Thyroid gland (tissue), 4 donors: ENCODE results near the gene CDH4. TPM values are rescaled to one million over a fixed set of nuclear protein-coding genes. Genes with fewer than 3 reads are reported as not detected.

Source experiments
- DNase-seq, 2 donors: peaks; one replicate each; pipeline ENCODE4 v3.0.0-alpha.2; 2019
- H3K27ac ChIP-seq, 3 donors: fragments of 200-600 bp; sonication (generic); 1 replicate in 2 of 3; 2 replicates in 1 of 3; pipeline ENCODE4 v1.5.1; 2016 to 2019; ENCODE audit warnings: mild to moderate bottlenecking in 1 of 3, moderate library complexity in 1 of 3
- H3K27me3 ChIP-seq: fragments of 200-600 bp; sonication (generic); one replicate; pipeline ENCODE4 v1.5.1; 2019
- H3K36me3 ChIP-seq, 2 donors: fragments of 200-600 bp; sonication (generic); one replicate each; pipeline ENCODE4 v1.5.1; 2016 to 2019
- H3K4me1 ChIP-seq, 2 donors: fragments of 200-600 bp; sonication (generic); one replicate each; pipeline ENCODE4 v1.5.1; 2017 to 2019
- H3K4me3 ChIP-seq, 3 donors: fragments of 200-600 bp; sonication (generic); replicated peaks in 1 of 3; 1 replicate in 2 of 3; 2 replicates in 1 of 3; pipeline ENCODE4 v1.5.1; 2016; ENCODE audit warnings: mild to moderate bottlenecking in 1 of 3
- H3K9me3 ChIP-seq: fragments of 200-600 bp; sonication (generic); one replicate; pipeline ENCODE4 v1.5.1; 2017
- CTCF ChIP-seq, 6 experiments: fragments of 200-600 bp in 3 of 6; fragments of 450-650 bp in 3 of 6; sonication (generic) in 3 of 6; IDR thresholded peaks; one replicate each; pipeline ENCODE4 v1.5.1; 2016 to 2019; ENCODE audit warnings: antibody characterized with exemption in 6 of 6, mild to moderate bottlenecking in 2 of 6, inconsistent platforms in 1 of 6, moderate library complexity in 1 of 6
- POLR2A ChIP-seq, 2 donors: fragments of 450-650 bp; IDR thresholded peaks; one replicate each; pipeline ENCODE4 v1.6.1; 2017; ENCODE audit warnings: antibody characterized with exemption in 2 of 2, mild to moderate bottlenecking in 2 of 2, moderate library complexity in 1 of 2
- WGBS, 2 donors: methylation state at CpG; one replicate each; pipeline ENCODE4 v1.1.5; 2017; 5-methylcytosine and 5-hydroxymethylcytosine counted together
- intact Hi-C: fragments of 100-400 bp; cut with DNase I; formaldehyde crosslinking; loops from one replicate; pipeline ENCODE4 v1.15.1; 2023
- total RNA-seq, 4 donors: library from RNA; depleted of rRNA; stranded (reverse); fragments of >200 nt; gene quantifications; one replicate each; pipeline ENCODE4 v1.2.3, GENCODE V29; 2016

CDH4 gene
- total RNA-seq, 4 donors from 2014 or later: 0.22 to 0.29 (median 0.29) TPM; not detected in 1

DNA sequence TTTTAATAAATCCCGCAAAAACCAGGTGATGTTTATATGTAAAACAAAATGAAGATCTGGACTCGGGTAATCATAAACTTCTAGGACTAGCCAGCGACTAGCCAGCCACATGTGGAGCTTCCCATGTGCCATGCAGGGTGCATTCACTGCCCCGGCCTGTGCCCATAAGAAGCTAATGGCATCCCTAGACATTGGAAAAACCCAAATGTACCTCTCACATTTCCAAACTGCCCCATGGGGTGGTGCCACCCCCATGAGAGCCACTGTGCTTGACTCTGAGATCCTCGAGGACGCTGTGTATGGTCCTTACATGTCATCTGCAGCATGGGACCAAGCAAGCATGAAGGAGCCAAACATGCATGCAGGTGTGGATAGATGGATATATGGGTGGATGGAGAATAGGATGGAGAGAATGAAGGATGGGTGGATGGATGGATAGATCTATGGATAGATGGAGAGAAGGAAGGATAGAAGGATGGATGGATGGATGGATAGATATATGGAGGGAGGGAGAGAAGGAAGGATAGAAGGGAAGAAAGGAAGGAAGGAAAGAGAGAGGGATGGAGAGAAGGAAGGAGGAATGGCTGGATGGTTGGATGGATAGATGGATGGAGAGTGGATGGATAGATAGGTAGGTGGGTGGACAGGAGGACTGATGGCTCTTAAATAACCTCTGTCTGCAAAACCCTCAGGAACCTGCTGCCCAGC is 203.6 kb downstream of the CDH4 start:
- 90 to 95% methylated on average over 6 of the region's 6 CpGs for WGBS, 2 donors
- DNase-seq: no peak
- intact Hi-C loops: no loop called here

DNA sequence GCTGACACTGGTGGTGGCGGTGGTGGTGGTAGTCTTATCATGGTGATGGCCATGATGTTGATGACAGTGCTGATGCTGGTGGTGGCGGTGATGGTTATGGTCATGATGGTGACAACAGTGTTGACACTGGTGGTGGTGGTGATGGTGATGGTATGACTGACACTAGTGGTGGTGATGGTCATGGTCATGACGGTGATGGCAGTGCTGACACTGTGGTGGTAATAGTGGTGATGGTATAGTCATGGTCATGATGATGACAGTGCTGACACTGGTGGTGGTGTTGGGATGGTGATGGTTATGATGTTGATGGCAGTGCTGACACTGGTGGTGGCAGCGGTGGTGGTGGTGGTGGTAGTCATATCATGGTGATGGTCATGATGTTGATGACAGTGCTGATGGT is 205.7 kb downstream of the CDH4 start:
- no peaks in the 10 kb centered on the region for H3K4me1 ChIP-seq
- intact Hi-C loops: no loop called here
- TF ChIP-seq POLR2A (IDR thresholded peaks at IDR 0.05) (no peak), CTCF (IDR thresholded peaks at IDR 0.05) (no peak)
- WGBS, 2 donors: 89 to 93% methylated on average over 4 of the region's 4 CpGs
- H3K4me3 ChIP-seq: no peak overlapping the region
- H3K36me3 ChIP-seq: no peaks in the 10 kb centered on the region
- DNase-seq: no peak
- no peaks in the 10 kb centered on the region for H3K27me3 ChIP-seq
- no peak overlapping the region for H3K27ac ChIP-seq
- no peaks in the 10 kb centered on the region for H3K9me3 ChIP-seq

More for the DNA sequence above, 203.6 kb downstream of the CDH4 start:
- no peak for TF ChIP-seq POLR2A (IDR thresholded peaks at IDR 0.05)
- Histone ChIP-seq H3K27me3 (no peaks in the 10 kb centered on the region), H3K4me3 (no peak overlapping the region), H3K36me3 (no peaks in the 10 kb centered on the region), H3K27ac (no peak overlapping the region), H3K9me3 (no peaks in the 10 kb centered on the region), H3K4me1 (no peaks in the 10 kb centered on the region)

- intact Hi-C loops: no loop called here
- Histone ChIP-seq H3K9me3 (no peaks in the 10 kb centered on the region), H3K27me3 (no peaks in the 10 kb centered on the region), H3K27ac (no peak overlapping the region), H3K4me3 (no peak overlapping the region), H3K36me3 (no peaks in the 10 kb centered on the region), H3K4me1 (no peaks in the 10 kb centered on the region)
- TF ChIP-seq CTCF (IDR thresholded peaks at IDR 0.05) (no peak), POLR2A (IDR thresholded peaks at IDR 0.05) (no peak)
- 86 to 93% methylated on average over 4 of the region's 4 CpGs for whole genome bisulfite sequencing, 2 donors
- no peak for DNase-seq
These were observed 206.2 kb downstream of the CDH4 start for GRCh38 chr20:61458146-61458746.

- H3K4me1 ChIP-seq: no peaks in the 10 kb centered on the region
- TF ChIP-seq POLR2A (IDR thresholded peaks at IDR 0.05) (no peak), CTCF (IDR thresholded peaks at IDR 0.05) (no peak)
- no peaks in the 10 kb centered on the region for H3K36me3 ChIP-seq
- 86 to 89% methylated on average over 6 to 7 of the region's 7 CpGs for WGBS, 2 donors
- H3K9me3 ChIP-seq: no peaks in the 10 kb centered on the region
- no peak for DNase-seq
- H3K4me3 ChIP-seq: no peak overlapping the region
- intact Hi-C loops: no loop called here
- H3K27me3 ChIP-seq: no peaks in the 10 kb centered on the region
- no peak overlapping the region for H3K27ac ChIP-seq
These were observed 207.2 kb downstream of the CDH4 start for GRCh38 chr20:61459266-61459665.

GRCh38 chr20:61459705-61460104 is 207.6 kb downstream of the CDH4 start:
- no peak for DNase-seq
- no peak overlapping the region for H3K27ac ChIP-seq
- H3K4me1 ChIP-seq: no peaks in the 10 kb centered on the region
- no peaks in the 10 kb centered on the region for H3K9me3 ChIP-seq
- H3K27me3 ChIP-seq: no peaks in the 10 kb centered on the region
- intact Hi-C loops: no loop called here
- H3K4me3 ChIP-seq: no peak overlapping the region
- TF ChIP-seq CTCF (IDR thresholded peaks at IDR 0.05) (no peak), POLR2A (IDR thresholded peaks at IDR 0.05) (no peak)
- H3K36me3 ChIP-seq: no peaks in the 10 kb centered on the region
- 78 to 88% methylated on average over 5 to 7 of the region's 7 CpGs for WGBS, 2 donors
